ENCODE results near the gene HLA-DQB2.
"Not testable (repeated sequence)": the region's sequence is repeated elsewhere in the genome, so short reads cannot be mapped to it uniquely, and the experiment has no call there.

HLA-DQB2 gene

GRCh38 chr6:32763421-32763820 lies at the start of gene HLA-DQB2:
HLA-DQB2 (minus strand) TSS chr6:32763532; CDS start chr6:32763470, 62 bp downstream.
- no peak for DNase-seq

GRCh38 chr6:32809171-32809570 lies 45.8 kb upstream of the HLA-DQB2 start:
- no peak for DNase-seq

DNA sequence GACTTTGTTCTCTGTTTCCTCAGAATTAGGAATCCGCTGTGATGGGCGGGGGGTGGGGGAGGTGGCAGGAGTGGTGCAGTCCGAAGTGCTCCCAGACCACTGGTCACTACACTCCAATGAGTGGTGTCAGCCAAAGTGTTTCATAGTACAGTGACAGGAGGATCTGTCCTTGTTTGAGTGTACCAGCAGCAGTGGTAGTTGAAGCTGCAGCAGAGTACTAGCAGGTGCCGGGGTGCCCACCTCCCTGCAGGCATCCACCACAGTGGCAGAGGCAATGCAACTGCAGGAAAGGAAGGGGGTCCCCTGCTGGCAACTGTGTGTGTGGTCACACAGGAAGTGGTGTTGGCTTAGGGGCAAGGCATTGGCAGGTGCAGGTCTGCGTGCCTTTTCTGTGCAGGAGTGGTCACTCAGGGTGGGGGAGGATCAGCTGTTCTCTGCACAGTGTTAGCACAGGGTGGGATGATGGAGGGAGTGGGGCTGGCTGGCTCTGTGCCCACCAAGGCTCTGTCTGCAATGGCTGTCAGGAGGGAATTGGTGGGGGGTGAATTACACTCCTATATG lies 43.8 kb upstream of the HLA-DQB2 start:
- no peak for DNase-seq

- DNase-seq: not testable (repeated sequence)
Observed at GRCh38 chr6:32805404-32805803, 42.1 kb upstream of the HLA-DQB2 start.

- DNase-seq: no peak
Observed at GRCh38 chr6:32803416-32803815, 40.1 kb upstream of the HLA-DQB2 start.

DNA sequence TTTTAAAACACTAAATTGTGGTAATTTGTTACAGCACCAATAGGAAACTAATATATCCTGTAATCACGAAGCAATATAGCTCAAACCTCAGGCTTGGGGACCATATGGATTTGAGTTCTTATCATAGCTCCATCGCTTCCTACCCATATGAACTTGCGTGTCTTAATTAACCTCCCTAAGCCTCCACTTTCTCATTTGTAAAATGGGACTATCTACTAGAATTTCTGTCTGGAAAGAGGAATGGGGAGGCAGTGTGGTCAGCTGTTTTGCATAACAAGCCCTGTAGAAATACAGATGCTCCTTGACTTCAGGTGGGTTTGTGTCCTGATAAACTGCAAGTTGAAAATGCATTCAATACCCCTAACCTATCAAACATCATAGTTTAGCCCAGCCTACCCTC lies 36.4 kb upstream of the HLA-DQB2 start:
- DNase-seq: no peak

- DNase-seq: no peak
Observed at GRCh38 chr6:32799168-32799567, 35.8 kb upstream of the HLA-DQB2 start.

GRCh38 chr6:32796848-32797776 lies 33.8 kb upstream of the HLA-DQB2 start:
- peak; percentile 36 for DNase-seq

GRCh38 chr6:32794510-32794909 lies 31.2 kb upstream of the HLA-DQB2 start:
- no peak for DNase-seq

DNA sequence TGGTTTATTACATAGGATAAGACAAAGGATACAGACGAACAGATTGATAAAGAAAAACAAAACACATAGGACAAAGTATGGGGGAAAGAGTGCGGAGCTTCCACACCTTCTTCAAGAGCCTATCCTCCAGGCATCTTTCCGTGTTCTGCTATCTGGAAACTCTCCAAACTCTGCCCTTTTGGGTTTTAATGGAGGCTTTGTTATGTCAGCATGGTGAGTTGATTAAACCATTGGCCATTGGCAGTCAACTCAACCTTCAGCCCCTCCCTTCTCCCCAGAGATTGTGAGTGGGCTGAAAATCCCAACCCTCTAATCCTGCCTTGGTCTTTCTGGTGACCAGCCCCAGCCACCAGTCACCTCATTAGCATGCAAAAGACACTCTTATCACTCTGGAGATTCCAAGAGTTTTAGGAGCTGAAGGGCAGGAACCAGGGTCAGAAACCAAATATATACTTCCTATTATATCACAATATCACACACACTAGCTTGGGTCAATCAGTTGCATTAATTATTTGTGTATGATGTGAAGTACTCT lies 29.6 kb upstream of the HLA-DQB2 start:
- no peak for DNase-seq

DNA sequence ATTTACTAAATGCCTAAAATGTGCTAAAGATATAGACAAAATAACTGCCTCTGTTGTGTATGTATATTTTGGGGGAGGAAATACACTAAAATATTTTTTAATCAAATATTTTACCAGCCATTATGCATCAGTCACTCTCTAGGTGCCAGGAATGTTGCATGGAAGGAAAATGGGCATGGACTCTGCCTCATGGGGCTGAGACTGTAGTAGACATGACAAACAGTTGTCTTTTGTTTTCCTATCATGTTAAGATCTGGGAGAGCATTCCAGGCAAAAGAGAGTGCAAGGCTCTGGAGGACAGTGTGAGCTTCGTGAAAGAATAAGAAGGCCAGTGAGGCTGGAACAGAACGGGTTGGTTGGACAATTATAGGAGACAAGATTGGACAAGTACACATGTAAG lies 27.0 kb upstream of the HLA-DQB2 start:
- DNase-seq: no peak

DNA sequence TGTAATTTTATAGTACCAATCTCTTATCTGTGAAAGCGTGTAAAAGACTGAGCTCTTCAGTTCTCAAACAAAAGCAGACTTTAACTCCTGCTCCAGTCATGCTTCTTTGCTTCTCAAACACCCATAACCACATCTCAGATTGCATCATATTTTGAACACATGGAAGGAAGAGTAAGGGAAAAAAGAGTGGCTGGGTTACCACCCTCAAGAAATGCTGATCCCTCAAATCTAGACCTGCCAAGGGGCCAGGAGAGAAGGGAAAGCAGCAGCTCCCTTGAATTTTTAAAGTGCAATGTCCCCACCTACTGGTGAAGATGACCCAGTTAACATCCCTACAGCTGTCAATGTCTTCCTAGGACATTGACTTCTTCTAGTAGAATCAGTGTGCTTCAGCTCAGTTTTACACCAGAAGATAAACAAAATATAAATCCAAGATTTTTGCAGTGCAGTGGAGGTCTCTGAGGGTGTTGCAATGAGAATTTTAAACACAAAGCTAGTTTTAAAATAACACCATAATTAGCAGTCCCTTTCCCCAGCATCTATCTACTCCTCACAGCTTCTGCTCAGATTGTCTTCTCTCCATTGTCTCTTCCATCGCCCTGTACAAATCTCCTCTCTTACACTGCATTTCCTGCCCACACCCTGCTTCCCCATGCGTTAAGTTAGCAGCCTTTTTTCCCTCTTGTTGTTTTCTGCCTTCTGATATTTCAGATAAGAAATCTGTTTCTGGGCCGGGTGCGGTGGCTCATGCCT lies 22.6 kb upstream of the HLA-DQB2 start:
- peak; percentile 92 for DNase-seq

DNA sequence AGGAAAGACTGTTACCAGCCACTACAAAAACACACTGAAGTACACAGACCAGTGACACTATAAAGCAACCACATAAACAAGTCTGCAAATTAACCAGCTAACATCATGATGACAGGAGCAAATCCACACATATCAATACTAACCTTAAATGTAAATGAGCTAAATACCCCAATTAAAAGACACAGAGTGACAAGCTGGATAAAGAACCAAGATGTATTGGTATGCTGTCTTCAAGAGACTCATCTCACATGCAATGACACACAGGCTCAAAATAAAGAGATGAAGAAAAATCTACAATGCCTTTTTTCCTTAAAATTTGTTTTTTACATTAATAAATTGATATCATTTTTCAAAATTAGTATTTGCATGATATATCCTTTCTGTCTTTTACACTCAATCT lies 19.6 kb upstream of the HLA-DQB2 start:
- not testable (repeated sequence) for DNase-seq

DNA sequence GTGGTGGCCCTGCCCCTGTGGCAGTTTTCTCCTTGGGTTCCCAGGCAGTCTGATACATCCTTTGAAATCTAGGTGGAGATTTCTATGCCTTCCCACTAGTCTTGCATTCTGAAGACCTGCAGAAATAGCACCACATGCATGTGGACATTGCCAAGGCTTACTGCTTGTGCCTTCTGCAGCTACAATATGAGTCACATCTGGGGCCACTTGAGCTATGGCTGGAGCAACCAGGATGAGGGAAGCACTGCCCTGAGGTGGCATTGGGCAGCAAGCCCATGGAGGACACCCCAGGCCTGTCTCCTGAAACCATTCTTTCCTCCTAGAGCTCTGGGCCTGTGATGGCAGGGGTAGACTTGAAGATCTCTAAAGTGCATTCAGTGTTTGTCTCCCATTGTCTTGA lies 15.7 kb upstream of the HLA-DQB2 start:
- no peak for DNase-seq

GRCh38 chr6:32775071-32775470 lies 11.7 kb upstream of the HLA-DQB2 start:
- no peak for DNase-seq

- DNase-seq: no peak
Observed at GRCh38 chr6:32774426-32774825, 11.1 kb upstream of the HLA-DQB2 start.

DNA sequence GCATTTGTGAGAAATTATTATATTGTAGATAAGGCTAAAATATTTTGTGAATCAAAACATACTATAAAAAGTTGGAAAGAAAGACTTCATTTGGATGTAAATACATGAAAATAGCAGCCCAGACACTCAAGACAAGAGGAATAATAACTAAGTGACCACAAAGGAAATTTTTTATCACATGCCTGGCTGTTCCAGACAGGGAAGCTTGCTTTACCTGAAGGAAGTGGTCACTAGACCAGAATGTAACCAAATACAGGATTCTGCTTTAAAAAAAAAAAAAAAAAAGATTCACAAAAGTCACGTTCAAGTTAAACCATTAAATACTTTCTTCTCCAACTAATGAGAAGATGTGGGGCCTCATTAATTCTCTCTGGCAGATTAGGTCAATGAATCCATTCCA lies 9.3 kb upstream of the HLA-DQB2 start:
- DNase-seq: no peak

DNA sequence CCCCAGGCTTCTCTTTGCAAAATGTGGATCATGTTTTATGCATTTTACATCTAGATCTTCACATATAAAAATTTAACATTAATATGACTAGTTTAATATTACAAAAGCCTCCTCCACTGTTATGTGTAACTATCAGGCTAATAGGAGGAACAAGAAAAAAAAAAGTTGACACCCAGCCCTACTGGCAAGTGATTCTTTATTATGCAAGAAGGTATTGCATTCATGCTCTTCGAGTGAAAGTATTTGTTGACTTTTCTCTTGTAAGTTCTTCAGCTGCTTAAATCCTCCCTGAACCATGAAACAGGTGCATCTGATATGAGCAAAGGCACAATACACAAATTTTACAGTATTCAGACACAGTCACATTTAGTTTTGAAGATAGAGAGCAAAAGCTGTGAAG lies 716 bp upstream of the HLA-DQB2 start:
- DNase-seq: peak; percentile 91

DNA sequence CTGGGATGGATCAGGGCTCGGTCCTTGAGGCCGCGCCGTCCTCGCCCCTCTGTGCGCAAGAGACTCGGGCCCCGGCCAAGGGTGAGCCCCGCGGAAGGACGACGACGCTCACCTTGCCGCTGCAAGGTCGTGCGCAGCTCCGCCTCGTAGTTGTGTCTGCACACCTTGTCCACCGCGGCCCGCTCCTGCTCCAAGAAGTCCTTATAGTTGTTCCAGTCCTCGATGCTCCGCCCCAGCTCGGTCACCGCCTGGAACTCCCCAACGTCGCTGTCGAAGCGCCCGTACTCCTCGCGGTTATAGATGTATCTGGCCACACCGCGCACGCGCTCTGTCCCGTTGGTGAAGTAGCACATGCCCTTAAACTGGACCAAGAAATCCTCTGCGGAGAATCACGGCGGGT lies 1.8 kb downstream of the HLA-DQB2 start:
- DNase-seq: no peak

GRCh38 chr6:32761072-32761471 lies 2.3 kb downstream of the HLA-DQB2 start:
- no peak for DNase-seq

- DNase-seq: no peak
Observed at GRCh38 chr6:32759669-32760068, 3.7 kb downstream of the HLA-DQB2 start.

DNA sequence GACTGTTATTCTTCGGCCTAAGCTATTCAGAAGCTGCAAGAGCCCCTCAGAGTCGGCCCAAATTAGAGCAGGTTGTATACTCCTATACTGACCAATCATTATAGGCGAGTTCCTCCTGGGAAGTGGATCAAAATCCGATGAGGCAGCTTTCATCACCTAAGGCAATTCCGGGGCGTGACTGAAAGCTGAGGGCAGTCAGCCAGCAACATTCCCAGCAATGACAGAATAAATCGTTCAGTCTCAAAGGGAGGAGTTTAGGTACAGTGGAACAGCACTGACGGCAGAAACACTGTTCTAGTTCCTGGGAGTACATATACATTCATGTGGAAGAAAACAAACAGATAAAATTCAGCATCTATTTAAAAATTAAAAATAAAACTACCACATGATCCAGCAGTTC lies 10.8 kb downstream of the HLA-DQB2 start:
- no peak for DNase-seq

DNA sequence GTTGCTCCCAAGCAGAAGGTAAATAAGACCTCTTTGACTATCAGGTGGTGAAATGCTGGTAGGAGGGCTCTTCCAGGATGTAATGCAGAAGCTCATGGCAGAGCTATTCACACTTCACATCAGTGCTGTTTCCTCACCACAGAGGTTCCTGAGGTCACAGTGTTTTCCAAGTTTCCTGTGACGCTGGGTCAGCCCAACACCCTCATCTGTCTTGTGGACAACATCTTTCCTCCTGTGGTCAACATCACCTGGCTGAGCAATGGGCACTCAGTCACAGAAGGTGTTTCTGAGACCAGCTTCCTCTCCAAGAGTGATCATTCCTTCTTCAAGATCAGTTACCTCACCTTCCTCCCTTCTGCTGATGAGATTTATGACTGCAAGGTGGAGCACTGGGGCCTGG lies 17.7 kb downstream of the HLA-DQB2 start:
- DNase-seq: not testable (repeated sequence)
